Nephron progenitor cell (in vitro differentiated cells): Measurements from ENCODE around the gene CDK4.
"Not testable (repeated sequence)": the region's sequence is repeated elsewhere in the genome, so short reads cannot be mapped to it uniquely, and the experiment has no call there.

Experiments
- DNase-seq: peaks from one replicate; pipeline ENCODE4 v3.0.0; 2021
- H3K27ac Mint-ChIP-seq: 2 replicates; pipeline ENCODE4 v1.8.0; 2021; ENCODE audit warnings: mild to moderate bottlenecking, moderate library complexity, mixed read lengths
- H3K27me3 Mint-ChIP-seq: 2 replicates; pipeline ENCODE4 v1.8.0; 2021; ENCODE audit warnings: mild to moderate bottlenecking, low read depth, mixed read lengths; ENCODE audit not compliant: poor library complexity
- H3K36me3 Mint-ChIP-seq: 2 replicates; pipeline ENCODE4 v1.8.0; 2021; ENCODE audit warnings: low read depth, mixed read lengths
- H3K4me1 Mint-ChIP-seq: 2 replicates; pipeline ENCODE4 v1.8.0; 2021; ENCODE audit warnings: mixed read lengths
- H3K4me3 Mint-ChIP-seq: 2 replicates; pipeline ENCODE4 v1.8.0; 2021; ENCODE audit warnings: mild to moderate bottlenecking, moderate library complexity, mixed read lengths
- H3K9me3 Mint-ChIP-seq: 2 replicates; pipeline ENCODE4 v1.8.0; 2021; ENCODE audit warnings: mild to moderate bottlenecking, moderate library complexity, mixed read lengths
- CTCF ChIP-seq: fragments of 200-600 bp; sonication (generic); IDR thresholded peaks from 2 replicates; pipeline ENCODE4 v1.5.0; 2021; ENCODE audit warnings: antibody characterized with exemption

The CDK4 gene

GRCh38 chr12:57715786-57716185, 36.3 kb downstream of the CDK4 start:
- no peaks in the 10 kb centered on the region for H3K4me1 Mint-ChIP-seq

GRCh38 chr12:57715036-57715748, 36.9 kb downstream of the CDK4 start:
- not testable (repeated sequence) for H3K27me3 Mint-ChIP-seq, H3K27ac Mint-ChIP-seq, H3K4me3 Mint-ChIP-seq, DNase-seq, H3K4me1 Mint-ChIP-seq
- Mint-ChIP-seq H3K9me3 (peaks cover 12% of the 10 kb centered on the region), H3K36me3 (peaks cover 58% of the 10 kb centered on the region)

More at GRCh38 chr12:57715786-57716185, 36.3 kb downstream of the CDK4 start:
- H3K4me3 Mint-ChIP-seq: no peak overlapping the region
- H3K36me3 Mint-ChIP-seq: peaks cover 60% of the 10 kb centered on the region
- H3K27me3 Mint-ChIP-seq: no peaks in the 10 kb centered on the region
- peaks cover 12% of the 10 kb centered on the region for H3K9me3 Mint-ChIP-seq
- TF ChIP-seq CTCF: no peak
- no peak overlapping the region for H3K27ac Mint-ChIP-seq
- no peak for DNase-seq

- Mint-ChIP-seq H3K4me1 (no peaks in the 10 kb centered on the region), H3K27ac (no peak overlapping the region)
Observed at GRCh38 chr12:57713209-57713608, 38.9 kb downstream of the CDK4 start.

GRCh38 chr12:57712701-57713100, 39.4 kb downstream of the CDK4 start:
- no peak for DNase-seq

More at GRCh38 chr12:57713209-57713608, 38.9 kb downstream of the CDK4 start:
- no peak for TF ChIP-seq CTCF
- Mint-ChIP-seq H3K36me3 (peaks cover 45% of the 10 kb centered on the region), H3K9me3 (peaks cover 12% of the 10 kb centered on the region), H3K4me3 (no peak overlapping the region), H3K27me3 (no peaks in the 10 kb centered on the region)
- no peak for DNase-seq

GRCh38 chr12:57708296-57708695, 43.8 kb downstream of the CDK4 start:
- Mint-ChIP-seq H3K4me1 (no peaks in the 10 kb centered on the region), H3K27me3 (no peaks in the 10 kb centered on the region), H3K9me3 (peaks cover 27% of the 10 kb centered on the region), H3K36me3 (peaks cover 71% of the 10 kb centered on the region), H3K4me3 (no peak overlapping the region), H3K27ac (no peak overlapping the region)
- TF ChIP-seq CTCF: no peak
- DNase-seq: no peak

More at GRCh38 chr12:57712701-57713100, 39.4 kb downstream of the CDK4 start:
- Mint-ChIP-seq H3K4me1 (no peaks in the 10 kb centered on the region), H3K9me3 (peaks cover 12% of the 10 kb centered on the region), H3K27me3 (no peaks in the 10 kb centered on the region), H3K36me3 (peaks cover 41% of the 10 kb centered on the region), H3K4me3 (no peak overlapping the region), H3K27ac (no peak overlapping the region)
- no peak for TF ChIP-seq CTCF

GRCh38 chr12:57707250-57707649, 44.9 kb downstream of the CDK4 start:
- Mint-ChIP-seq H3K36me3 (peaks cover 73% of the 10 kb centered on the region), H3K9me3 (peaks cover 31% of the 10 kb centered on the region), H3K27me3 (no peaks in the 10 kb centered on the region), H3K4me3 (no peak overlapping the region), H3K4me1 (no peaks in the 10 kb centered on the region), H3K27ac (peak overlapping the region; percentile 68)
- no peak for DNase-seq
- TF ChIP-seq CTCF: no peak
